Tibial nerve (tissue), 4 donors: ENCODE measurements around the gene PHLPP1. TPM values are rescaled to one million over a fixed set of nuclear protein-coding genes. Genes with fewer than 3 reads are reported as not detected.

ENCODE experiments used
- DNase-seq, 2 donors: peaks; one replicate each; pipeline ENCODE4 v3.0.0-alpha.2; 2019; ENCODE audit warnings: low spot score in 2 of 2
- H3K27ac ChIP-seq, 4 donors: fragments of 200-600 bp; sonication (generic) in 3 of 4; one replicate each; pipeline ENCODE4 v1.5.1; 2017 to 2019; ENCODE audit warnings: mild to moderate bottlenecking in 1 of 4
- H3K27me3 ChIP-seq, 2 donors: fragments of 200-600 bp; sonication (generic) in 1 of 2; one replicate each; pipeline versions ENCODE4 v1.5.1 to v1.6.0; 2017 to 2019
- H3K36me3 ChIP-seq, 3 donors: fragments of 200-600 bp; sonication (generic); one replicate each; pipeline ENCODE4 v1.5.1; 2018 to 2019
- H3K4me1 ChIP-seq, 4 donors: fragments of 200-600 bp; sonication (generic) in 3 of 4; one replicate each; pipeline ENCODE4 v1.5.1; 2017 to 2019
- H3K4me3 ChIP-seq, 4 donors: fragments of 200-600 bp; sonication (generic) in 3 of 4; one replicate each; pipeline ENCODE4 v1.5.1; 2017 to 2019; ENCODE audit warnings: mild to moderate bottlenecking in 1 of 4, moderate library complexity in 1 of 4
- H3K9me3 ChIP-seq, 4 donors: fragments of 200-600 bp; sonication (generic) in 3 of 4; one replicate each; pipeline ENCODE4 v1.5.1; 2017 to 2019
- CTCF ChIP-seq, 5 experiments: fragments of 200-600 bp in 3 of 5; fragments of 450-650 bp in 2 of 5; sonication (generic) in 3 of 5; IDR thresholded peaks; one replicate each; pipeline ENCODE4 v1.5.1; 2016 to 2019; ENCODE audit warnings: antibody characterized with exemption in 5 of 5, mild to moderate bottlenecking in 3 of 5, moderate library complexity in 2 of 5
- EP300 ChIP-seq, 2 donors: sonication (generic); formaldehyde crosslinking; IDR thresholded peaks; one replicate each; pipeline ENCODE4 v1.6.1; 2017; ENCODE audit warnings: antibody characterized with exemption in 2 of 2, mild to moderate bottlenecking in 1 of 2
- POLR2A ChIP-seq, 2 donors: fragments of 450-650 bp; IDR thresholded peaks; one replicate each; pipeline ENCODE4 v1.6.1; 2017; ENCODE audit warnings: antibody characterized with exemption in 2 of 2, mild to moderate bottlenecking in 2 of 2, moderate library complexity in 2 of 2
- WGBS, 2 donors: methylation state at CpG; one replicate each; pipeline ENCODE4 v1.1.5; 2018; 5-methylcytosine and 5-hydroxymethylcytosine counted together
- total RNA-seq, 4 donors: library from RNA; depleted of rRNA; stranded (reverse); fragments of >200 nt; gene quantifications; one replicate each; pipeline ENCODE4 v1.1.0, GENCODE V29; 2016

The PHLPP1 gene
- total RNA-seq, 4 donors from 2014 or later = 11.4 to 16.1 (median 14.5) TPM

GRCh38 chr18:62828852-62829251 is 113.5 kb downstream of the PHLPP1 start:
- 74 to 83% methylated on average over 1 of the region's 1 CpG for WGBS, 2 donors
- peaks cover 0 to 25% (median 2%) of the 10 kb centered on the region in 4 donors for H3K4me1 ChIP-seq
- no peak for TF ChIP-seq CTCF (IDR thresholded peaks at IDR 0.05)
- no peak for TF ChIP-seq EP300 (IDR thresholded peaks at IDR 0.05)
- no peak for TF ChIP-seq POLR2A (IDR thresholded peaks at IDR 0.05)
- DNase-seq = no peak
- no peak overlapping the region for H3K4me3 ChIP-seq
- H3K36me3 ChIP-seq = peaks cover 0 to 13% (median 0%) of the 10 kb centered on the region in 3 donors
- no peaks in the 10 kb centered on the region for H3K27me3 ChIP-seq
- H3K27ac ChIP-seq = no peak overlapping the region
- no peaks in the 10 kb centered on the region for H3K9me3 ChIP-seq

- Histone ChIP-seq H3K27ac (no peak overlapping the region), H3K9me3 (no peaks in the 10 kb centered on the region), H3K27me3 (no peaks in the 10 kb centered on the region), H3K36me3 (peaks cover 0 to 13% (median 0%) of the 10 kb centered on the region in 3 donors), H3K4me3 (no peak overlapping the region), H3K4me1 (peaks cover 0 to 25% (median 2%) of the 10 kb centered on the region in 4 donors)
- 92 to 96% methylated on average over 7 of the region's 7 CpGs for WGBS, 2 donors
- DNase-seq = no peak
- TF ChIP-seq POLR2A (IDR thresholded peaks at IDR 0.05) (no peak), EP300 (IDR thresholded peaks at IDR 0.05) (no peak), CTCF (IDR thresholded peaks at IDR 0.05) (no peak)
These were observed 114.6 kb downstream of the PHLPP1 start for GRCh38 chr18:62829936-62830335.

GRCh38 chr18:62832282-62832681 is 116.9 kb downstream of the PHLPP1 start:
- H3K4me3 ChIP-seq = no peak overlapping the region
- H3K36me3 ChIP-seq = peaks cover 0 to 13% (median 0%) of the 10 kb centered on the region in 3 donors
- DNase-seq = no peak
- no peaks in the 10 kb centered on the region for H3K9me3 ChIP-seq
- no peak overlapping the region for H3K27ac ChIP-seq
- H3K4me1 ChIP-seq = peaks cover 0 to 18% (median 1%) of the 10 kb centered on the region in 4 donors
- TF ChIP-seq CTCF (IDR thresholded peaks at IDR 0.05) (no peak), POLR2A (IDR thresholded peaks at IDR 0.05) (no peak), EP300 (IDR thresholded peaks at IDR 0.05) (no peak)
- H3K27me3 ChIP-seq = no peaks in the 10 kb centered on the region
- WGBS, 2 donors = 52 to 58% methylated on average over 2 of the region's 2 CpGs

GRCh38 chr18:62833494-62833893 is 118.2 kb downstream of the PHLPP1 start:
- H3K27me3 ChIP-seq = no peaks in the 10 kb centered on the region
- no peak overlapping the region for H3K4me3 ChIP-seq
- TF ChIP-seq EP300 (IDR thresholded peaks at IDR 0.05) = no peak
- no peak for TF ChIP-seq CTCF (IDR thresholded peaks at IDR 0.05)
- TF ChIP-seq POLR2A (IDR thresholded peaks at IDR 0.05) = no peak
- no peak overlapping the region for H3K27ac ChIP-seq
- peaks cover 0 to 13% (median 0%) of the 10 kb centered on the region in 3 donors for H3K36me3 ChIP-seq
- no peak for DNase-seq
- no peaks in the 10 kb centered on the region for H3K9me3 ChIP-seq
- WGBS, 2 donors = 92 to 97% methylated on average over 1 of the region's 1 CpG
- H3K4me1 ChIP-seq = peaks cover 0 to 7% (median 0%) of the 10 kb centered on the region in 4 donors

- DNase-seq = no peak
- H3K4me3 ChIP-seq = no peak overlapping the region
- 60 to 76% methylated on average over 4 of the region's 4 CpGs for whole genome bisulfite sequencing, 2 donors
- H3K4me1 ChIP-seq = peaks cover 0 to 7% (median 0%) of the 10 kb centered on the region in 4 donors
- peaks cover 0 to 12% (median 0%) of the 10 kb centered on the region in 3 donors for H3K36me3 ChIP-seq
- H3K27me3 ChIP-seq = no peaks in the 10 kb centered on the region
- no peak overlapping the region for H3K27ac ChIP-seq
- TF ChIP-seq POLR2A (IDR thresholded peaks at IDR 0.05) (no peak), EP300 (IDR thresholded peaks at IDR 0.05) (no peak), CTCF (IDR thresholded peaks at IDR 0.05) (no peak)
- no peaks in the 10 kb centered on the region for H3K9me3 ChIP-seq
These were observed 119.4 kb downstream of the PHLPP1 start for GRCh38 chr18:62834715-62835114.
